ENCODE measurements around the gene CGB1. TPM values are rescaled to one million over a fixed set of nuclear protein-coding genes. Genes with fewer than 3 reads are reported as not detected.

CGB1 gene
- total and polyA plus RNA-seq, 2 donors (not counting 3 experiments of a cell fraction or from before 2014, with no cell fraction given): not detected

DNA sequence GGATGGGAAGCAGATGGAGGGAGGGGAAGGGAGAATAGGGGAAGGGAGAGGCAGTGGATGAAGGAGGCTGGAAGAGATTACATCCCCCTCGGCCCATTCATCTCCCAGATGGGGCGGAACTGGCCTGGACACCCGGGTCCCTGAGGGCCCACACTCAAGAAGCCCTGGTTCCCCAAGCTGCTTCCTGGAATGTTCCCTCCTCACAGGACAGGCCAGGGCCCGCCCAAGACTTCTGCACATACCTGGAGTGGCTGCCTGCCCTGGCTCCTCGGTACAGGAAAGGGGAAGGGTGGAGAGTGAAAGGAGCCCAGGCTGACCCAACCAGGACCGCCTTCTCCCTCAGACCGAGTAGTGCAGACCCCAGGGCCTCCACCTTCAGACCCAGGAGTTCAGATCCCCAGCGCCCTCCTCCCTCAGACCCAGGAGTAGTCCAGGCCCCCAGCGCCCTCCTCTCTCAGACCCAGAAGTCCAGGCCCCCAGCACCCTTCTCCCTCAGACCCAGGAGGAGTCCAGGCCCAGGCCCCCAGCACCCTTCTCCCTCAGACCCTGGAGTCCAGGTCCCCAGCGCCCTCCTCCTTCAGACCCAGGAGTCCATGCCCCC is 27.4 kb upstream of the CGB1 start:
- TF ChIP-seq EZH2 (IDR thresholded peaks at IDR 0.05; ENCODE audit: borderline replicate concordance, low read depth, low read length, severe bottlenecking) (no peak), GATA2 (IDR thresholded peaks at IDR 0.05; ENCODE audit: insufficient read depth, insufficient read length, low read depth, low read length) (no peak), JUN (IDR thresholded peaks at IDR 0.05; ENCODE audit: borderline replicate concordance, insufficient read depth, insufficient read length, low read depth) (no peak), FOS (IDR thresholded peaks at IDR 0.05; ENCODE audit: borderline replicate concordance, insufficient read depth, low read length) (no peak), POLR2AphosphoS5 (IDR thresholded peaks at IDR 0.05; ENCODE audit: insufficient read depth, low read depth, low read length) (no peak), POLR2A (IDR thresholded peaks at IDR 0.05; ENCODE audit: low read depth, low read length) (no peak), CTCF (IDR thresholded peaks at IDR 0.05; ENCODE audit: extremely low read depth in 1 of 2, insufficient read depth in 1 of 2, low read depth in 1 of 2, low read length in 2 of 2) (no peak), MYC (IDR thresholded peaks at IDR 0.05; ENCODE audit: low read depth, low read length) (no peak)
- TF ChIP-seq, protein P1, sequence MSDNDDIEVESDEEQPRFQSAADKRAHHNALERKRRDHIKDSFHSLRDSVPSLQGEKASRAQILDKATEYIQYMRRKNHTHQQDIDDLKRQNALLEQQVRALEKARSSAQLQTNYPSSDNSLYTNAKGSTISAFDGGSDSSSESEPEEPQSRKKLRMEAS (IDR thresholded peaks at IDR 0.05; ENCODE audit: insufficient read depth, insufficient read length): no peak
- dilution Hi-C loops (cut with MboI; ENCODE audit: extremely low pct_ligation_motif_present, low sequenced_read_pairs): no loop called here
- Histone ChIP-seq H4K20me1 (replicated peaks; ENCODE audit: control insufficient read depth, extremely low read depth, insufficient read depth, low read length) (no peaks in the 10 kb centered on the region), H3K4me1 (ENCODE audit: control insufficient read depth, extremely low read depth, insufficient read depth, low read length) (no peaks in the 10 kb centered on the region), H2AFZ (ENCODE audit: low read depth, low read length) (no peak overlapping the region), H3K4me2 (ENCODE audit: insufficient read depth, low read length) (no peak overlapping the region), H3K36me3 (ENCODE audit: control insufficient read depth in 2 of 2, extremely low read depth in 1 of 2, insufficient read depth in 2 of 2, low read length in 2 of 2) (no peaks in the 10 kb centered on the region), H3K79me2 (ENCODE audit: control insufficient read depth, insufficient read depth, low read length) (no peaks in the 10 kb centered on the region), H3K27me3 (ENCODE audit: control insufficient read depth in 2 of 2, insufficient read depth in 2 of 2, low read length in 2 of 2) (peaks cover 30 to 38% of the 10 kb centered on the region in 2 experiments), H3K27ac (ENCODE audit: insufficient read depth, low read depth, low read length) (no peak overlapping the region), H3K9me1 (replicated peaks; ENCODE audit: control insufficient read depth, extremely low read depth, insufficient read depth, low read length) (no peaks in the 10 kb centered on the region), H3K4me3 (replicated peaks in 1 of 3; ENCODE audit: insufficient read depth in 1 of 3, low read depth in 1 of 3, low read length in 3 of 3) (no peak overlapping the region), H3K9ac (replicated peaks; ENCODE audit: extremely low read depth, insufficient read depth, low read length) (no peak overlapping the region), H3K9me3 (replicated peaks; ENCODE audit: control insufficient read depth, insufficient read depth, low read length) (no peaks in the 10 kb centered on the region)
- BruUV-seq (replicated peaks): no TSS peak
- intact Hi-C loops (cut with micrococcal nuclease): no loop called here
- FAIRE-seq: no peak
- ChIA-PET CTCF (interaction anchor here (0.6 to 1.9 kb wide), 3 partner anchors 10 to 64 kb away, joined by 3 to 6 read pairs (median 5); no protein-coding TSS in a partner anchor), POLR2A (no interaction called here)
- no peak for DNase-seq (ENCODE audit: low read depth, low spot score)

Data from endothelial cell of umbilical vein (primary cell).